ENCODE results near the gene FOXJ3.

FOXJ3 gene

GRCh38 chr1:42163536-42164503, 171.2 kb downstream of the FOXJ3 start:
- no peak for DNase-seq

DNA sequence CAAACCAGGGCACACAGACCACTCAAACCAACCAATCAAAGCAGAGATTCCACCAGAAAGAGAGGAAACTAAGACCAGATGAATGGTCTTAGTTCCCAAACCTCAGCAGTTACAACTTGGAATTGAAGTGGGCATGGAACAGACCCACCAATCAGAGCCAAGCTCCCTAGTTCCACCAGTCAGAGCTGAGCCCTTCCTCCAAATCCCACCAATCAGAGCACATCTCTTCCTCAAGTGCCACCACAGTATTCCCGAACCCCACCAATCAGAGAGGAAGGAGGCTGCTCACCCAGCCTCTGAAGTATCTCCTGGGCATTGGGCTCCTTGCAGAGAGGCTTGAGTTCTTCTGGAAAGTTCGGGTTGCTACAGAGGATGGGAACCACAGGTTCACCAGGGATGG, 171.9 kb downstream of the FOXJ3 start:
- no peak for DNase-seq

DNA sequence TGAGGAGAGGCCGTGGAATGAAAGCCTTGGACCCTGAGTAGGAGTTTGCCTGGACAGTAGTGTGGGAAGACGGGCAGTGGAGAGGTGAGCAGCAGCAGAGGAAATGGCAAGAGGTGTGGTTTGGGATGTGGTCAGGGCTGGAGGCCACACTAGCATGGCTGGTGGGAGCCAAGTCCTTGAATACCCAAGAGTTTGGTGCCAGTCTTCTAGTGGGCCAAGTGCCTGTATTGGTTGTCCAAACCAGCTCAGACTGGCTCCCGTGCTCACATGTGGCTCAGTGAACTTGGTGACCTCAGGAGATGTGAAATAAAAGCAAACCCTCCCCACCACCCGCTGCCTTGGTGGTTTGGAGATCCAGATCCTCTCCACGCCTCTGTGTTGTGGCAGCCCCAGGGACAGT, 172.9 kb downstream of the FOXJ3 start:
- DNase-seq = no peak

DNA sequence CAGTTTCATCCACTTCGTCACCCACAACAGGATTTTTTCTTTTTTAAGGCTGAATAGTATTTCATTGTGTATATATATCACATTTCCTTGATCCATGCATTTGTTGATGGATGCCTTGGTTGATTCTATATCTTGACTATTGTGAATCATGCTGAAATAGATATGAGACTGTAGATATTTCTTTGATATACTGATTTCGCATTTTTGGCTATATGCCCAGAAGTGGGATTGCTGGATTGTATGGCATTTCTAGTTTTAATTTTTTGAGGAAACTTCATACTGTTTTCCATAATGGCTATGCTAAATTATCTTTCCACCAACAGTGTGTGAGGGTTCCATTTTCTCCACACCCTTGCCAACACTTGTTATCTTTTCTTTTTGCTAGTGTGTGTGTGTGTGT, 176.8 kb downstream of the FOXJ3 start:
- no peak for DNase-seq

GRCh38 chr1:42157667-42158066, 177.4 kb downstream of the FOXJ3 start:
- DNase-seq = peak; percentile 80 to 81

DNA sequence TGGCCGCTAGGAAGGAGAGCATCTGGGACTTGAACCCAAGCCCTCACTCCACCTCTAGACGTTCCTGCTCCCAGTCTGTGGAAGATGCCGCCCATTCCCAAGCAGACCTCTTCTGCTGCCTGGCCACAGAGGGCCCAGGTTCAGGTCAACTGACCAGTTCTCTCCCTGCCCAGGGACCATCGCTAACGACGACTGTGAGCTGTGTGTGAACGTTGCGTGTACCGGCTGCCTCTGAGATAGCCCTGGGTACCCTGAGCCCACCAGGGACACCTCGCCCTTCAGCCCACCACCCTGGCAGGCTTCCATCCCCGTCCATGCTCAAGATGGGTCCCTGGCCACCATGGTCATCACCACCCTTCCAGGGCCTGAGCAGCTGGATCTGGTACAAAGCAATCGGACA, 179.7 kb downstream of the FOXJ3 start:
- DNase-seq = no peak

DNA sequence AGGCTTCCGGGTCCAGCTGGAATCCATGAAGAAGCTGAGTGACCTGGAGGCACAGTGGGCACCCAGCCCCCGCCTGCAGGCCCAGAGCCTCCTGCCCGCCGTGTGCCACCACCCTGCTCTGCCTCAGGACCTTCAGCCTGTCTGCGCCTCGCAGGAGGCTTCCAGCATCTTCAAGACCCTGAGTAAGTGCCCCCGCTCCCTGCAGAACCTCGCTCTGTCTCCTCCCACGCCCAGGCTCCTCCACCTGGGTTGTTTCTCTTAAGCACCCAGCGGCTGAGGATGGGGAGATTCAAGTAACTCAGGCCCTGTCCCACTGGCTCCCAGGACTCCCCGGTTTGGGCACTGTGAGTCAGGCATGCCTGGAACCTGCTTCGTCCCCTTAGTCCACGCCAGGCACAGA, 180.3 kb downstream of the FOXJ3 start:
- DNase-seq = no peak

- no peak for DNase-seq
These were observed 181.4 kb downstream of the FOXJ3 start for GRCh38 chr1:42153624-42154023.

DNA sequence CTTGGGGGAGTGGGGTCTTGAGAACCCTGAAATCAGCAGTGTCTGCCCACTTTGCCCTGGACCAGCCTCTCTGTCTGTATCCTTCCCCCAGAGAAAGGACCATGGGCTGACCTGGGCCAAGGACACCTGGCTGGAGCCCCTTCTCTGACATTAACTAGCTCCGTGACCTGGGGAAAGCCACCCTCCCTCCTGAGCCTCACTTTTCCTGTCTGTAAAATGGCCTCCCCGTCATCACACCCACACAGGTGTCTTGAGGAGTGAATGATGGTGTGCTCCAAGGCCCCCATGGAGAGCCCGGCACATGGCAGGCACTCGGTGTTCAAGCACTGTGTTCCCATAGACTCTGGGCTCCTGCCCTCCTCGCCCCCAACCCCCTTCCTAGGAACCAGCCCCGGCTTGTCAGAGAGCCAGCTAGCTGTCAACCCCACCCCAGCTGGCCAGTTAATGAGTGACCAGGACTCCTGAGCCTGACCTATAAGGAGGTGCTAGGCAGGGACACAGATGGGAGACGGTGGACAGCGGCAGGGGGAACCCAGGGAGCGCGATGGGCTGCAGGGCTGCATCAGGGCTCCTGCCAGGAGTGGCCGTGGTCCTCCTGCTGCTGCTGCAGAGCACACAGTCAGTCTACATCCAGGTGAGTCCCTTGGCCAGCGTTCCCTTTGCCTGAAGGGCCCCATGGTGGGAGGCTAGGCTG, 182.0 kb downstream of the FOXJ3 start, which contains the start of gene GUCA2B:
Gene GUCA2B, plus strand, starts transcription at position 504 of the 694 bp plus-strand sequence. Its CDS starts 41 bp downstream, at position 545.
- no peak for DNase-seq

GRCh38 chr1:42152119-42152518, 182.9 kb downstream of the FOXJ3 start:
- DNase-seq = no peak

GRCh38 chr1:42150651-42151050, 184.4 kb downstream of the FOXJ3 start:
- DNase-seq = no peak

- DNase-seq = no peak
These were observed 186.9 kb downstream of the FOXJ3 start for GRCh38 chr1:42148166-42148565.

DNA sequence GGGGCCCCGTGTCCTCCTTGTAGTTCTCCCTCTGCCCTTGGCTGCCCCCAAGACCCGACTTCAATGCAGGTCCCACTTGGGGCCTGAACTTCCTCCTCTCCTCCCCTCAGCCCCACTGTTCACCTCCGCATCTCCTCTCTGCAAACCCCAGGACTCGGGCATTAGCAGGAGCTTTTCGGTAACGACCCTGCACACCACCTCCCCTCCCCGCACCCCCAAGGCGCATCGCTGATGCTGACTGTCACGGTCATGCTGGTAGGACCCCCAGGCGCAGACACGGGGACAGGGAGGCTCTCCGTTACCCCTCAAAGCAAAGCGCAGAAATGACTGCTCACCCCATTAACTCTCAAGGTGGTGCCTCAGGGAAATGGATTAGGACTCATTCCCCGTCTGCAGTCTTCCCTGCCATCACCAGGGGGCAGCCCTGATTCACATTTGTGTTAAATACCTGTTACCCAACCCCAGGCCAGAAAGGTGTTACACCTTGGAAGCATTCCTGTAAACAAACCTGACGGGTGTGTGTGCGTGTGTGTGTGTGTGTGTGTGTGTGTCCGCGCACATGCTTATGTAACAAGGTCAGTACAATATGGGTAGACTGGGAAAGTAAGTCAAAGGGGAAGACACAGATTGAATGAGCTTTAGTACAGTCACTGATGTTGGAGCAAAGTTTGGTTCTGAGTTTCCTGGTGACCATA, 188.3 kb downstream of the FOXJ3 start:
- DNase-seq = peak; percentile 64 to 72

DNA sequence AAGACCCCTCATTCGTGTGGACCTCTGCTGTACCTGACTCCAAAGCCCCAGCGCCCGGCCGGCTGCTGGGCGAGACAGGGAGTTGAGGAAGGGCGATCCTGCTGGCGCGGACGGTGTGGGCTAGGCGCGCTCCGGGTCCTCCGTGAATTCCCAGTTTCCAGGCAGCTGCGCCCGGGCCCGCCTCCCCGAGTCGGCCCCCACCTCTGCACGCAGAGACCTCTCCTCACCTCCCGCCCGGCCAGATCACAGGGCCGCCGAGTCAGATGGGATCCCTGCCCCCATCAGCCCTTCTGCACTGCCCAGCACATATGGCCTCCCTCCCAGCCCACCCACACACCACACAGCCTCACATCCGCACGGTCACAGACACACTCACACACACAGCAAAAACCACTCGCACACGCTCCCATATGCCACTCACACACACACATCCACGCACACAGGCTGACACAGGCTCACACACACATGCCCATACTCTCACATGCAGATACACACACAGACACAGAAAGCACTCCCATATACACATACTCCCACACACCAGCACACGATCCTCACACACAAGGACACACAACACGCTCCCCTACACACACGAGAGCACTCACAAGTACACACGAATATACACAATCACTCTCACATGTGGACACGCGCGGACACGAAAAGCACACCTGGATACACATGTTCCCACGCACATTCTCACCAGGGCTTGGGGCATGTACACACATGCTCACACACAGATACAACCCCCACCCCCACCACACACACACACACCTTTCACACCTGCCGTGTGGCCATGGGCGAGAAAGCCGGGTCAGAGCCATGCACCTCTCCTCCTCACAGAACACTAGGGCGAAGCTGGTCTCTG, 189.0 kb downstream of the FOXJ3 start:
- no peak for DNase-seq

DNA sequence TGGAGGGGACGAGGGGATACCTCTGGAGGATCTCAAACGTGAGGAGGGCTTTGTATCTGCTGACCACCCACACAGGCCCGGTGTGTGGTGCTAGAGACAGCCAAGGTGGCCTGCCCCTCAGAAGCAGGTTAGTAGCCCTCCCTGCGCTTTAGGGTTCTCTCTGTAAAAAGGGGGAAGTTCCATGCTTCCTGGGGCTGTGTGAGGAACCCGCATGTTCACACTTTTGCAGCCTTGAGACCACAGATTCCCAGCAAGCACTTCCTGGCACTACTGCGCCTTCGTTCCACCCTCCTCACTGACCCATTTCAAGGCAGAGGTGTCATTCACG, 189.7 kb downstream of the FOXJ3 start:
- no peak for DNase-seq

- no peak for DNase-seq
These were observed 190.2 kb downstream of the FOXJ3 start for GRCh38 chr1:42144711-42145388.

DNA sequence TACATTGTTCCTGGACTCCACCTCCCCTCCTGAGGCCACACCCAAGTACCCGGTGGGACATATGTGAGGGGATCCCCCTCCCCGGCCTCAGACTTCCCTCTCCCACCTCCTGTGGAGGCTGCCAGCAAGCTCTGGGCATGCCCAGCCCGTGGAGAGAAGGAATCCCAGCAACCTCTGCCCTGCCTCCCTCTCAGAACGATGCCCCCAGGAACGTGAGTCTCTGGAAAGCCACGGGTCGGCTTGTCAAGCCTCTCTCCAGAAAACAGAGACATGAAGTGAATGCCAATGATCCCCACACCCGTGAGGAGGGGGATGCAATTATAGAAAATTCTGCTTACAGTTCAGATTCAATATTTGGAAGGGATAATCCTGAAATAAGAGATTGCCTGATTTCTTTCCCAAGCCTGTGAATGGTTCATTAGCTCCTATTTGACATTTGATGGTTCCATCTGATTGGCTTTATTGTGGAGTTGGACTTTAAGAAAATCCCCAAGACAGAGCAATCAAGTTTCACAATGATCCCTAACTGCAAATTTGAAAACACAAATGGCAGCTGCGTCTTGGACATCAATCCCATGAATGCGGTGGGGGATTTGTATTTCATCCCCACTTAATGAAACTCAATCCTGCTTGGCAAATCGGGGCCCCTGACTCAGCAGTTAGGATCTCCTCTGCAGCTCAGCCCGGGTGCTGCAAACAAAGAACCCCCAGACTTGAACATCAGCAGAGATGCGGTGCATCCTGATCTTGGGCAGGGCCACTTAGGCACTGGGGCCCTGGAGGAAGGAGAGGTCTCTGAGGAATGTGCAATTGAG, 190.9 kb downstream of the FOXJ3 start:
- no peak for DNase-seq

DNA sequence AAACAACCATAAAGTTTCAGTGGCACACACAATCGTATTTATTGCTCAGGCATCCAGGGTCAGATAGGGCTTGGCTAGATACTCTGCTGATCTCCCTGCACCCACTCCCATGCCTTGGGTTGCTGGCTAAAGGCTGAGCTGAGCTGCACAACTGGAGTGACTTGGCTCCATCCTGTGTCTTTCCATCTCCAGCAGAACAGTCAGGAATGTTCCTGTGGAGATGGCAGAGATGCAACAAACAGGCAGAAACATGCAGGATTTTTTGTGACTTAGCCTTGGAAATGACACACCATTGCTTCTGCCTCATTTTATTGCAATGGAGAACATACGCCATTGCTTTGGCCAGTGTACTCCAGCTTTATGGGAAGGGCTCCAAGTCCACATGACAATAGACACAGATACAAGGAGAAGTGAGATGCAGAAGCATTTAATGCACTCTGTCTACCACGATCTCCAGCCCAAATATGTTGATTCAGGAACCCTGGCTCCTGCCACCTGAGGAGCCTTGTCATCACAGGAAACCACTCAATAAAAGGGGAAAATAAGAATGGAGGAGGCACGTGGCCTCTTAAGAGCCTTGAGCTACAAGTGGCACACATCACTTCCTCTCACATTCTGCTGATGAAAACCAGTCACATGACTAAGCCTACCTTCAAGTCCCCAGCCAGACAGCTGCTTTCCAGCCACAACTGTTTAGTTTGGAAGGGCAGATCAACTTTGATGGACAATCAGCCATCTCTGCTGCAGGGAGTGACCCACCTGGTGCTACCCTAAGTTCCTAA, 191.9 kb downstream of the FOXJ3 start:
- DNase-seq = peak in 1 of 2 experiments; percentile 2

DNA sequence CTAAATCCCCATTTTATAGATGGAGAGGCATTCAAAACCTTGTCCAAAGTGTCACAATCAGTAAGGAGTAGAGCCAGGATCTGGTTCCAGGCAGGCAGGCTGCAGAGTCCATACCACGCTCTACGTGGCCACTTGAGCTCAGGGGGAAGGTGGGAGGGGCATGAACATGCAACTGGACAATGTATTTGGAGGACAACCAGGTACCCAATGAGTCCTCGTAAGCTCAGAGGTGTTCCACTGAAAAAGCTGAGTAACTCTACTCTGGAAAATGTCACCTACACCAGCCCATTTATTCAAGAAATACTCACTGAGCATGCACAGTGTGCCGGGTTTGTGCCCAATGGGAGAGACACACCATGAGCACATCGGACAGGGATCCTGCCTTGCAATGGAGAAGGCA, 193.1 kb downstream of the FOXJ3 start:
- DNase-seq = no peak

- DNase-seq = no peak
These were observed 194.8 kb downstream of the FOXJ3 start for GRCh38 chr1:42140191-42140590.
